ENCODE measurements around the gene ZNF844. TPM values are rescaled to one million over a fixed set of nuclear protein-coding genes. Genes with fewer than 3 reads are reported as not detected.
A peak's percentile ranks its signal among the peaks of the same experiment; 100 is the strongest.
"Not testable (repeated sequence)": the region's sequence is repeated elsewhere in the genome, so short reads cannot be mapped to it uniquely, and the experiment has no call there.

The ZNF844 gene
- total and polyA plus RNA-seq, 3 donors from 2014 or later, result 10.3 to 18.0 (median 15.7) TPM

DNA sequence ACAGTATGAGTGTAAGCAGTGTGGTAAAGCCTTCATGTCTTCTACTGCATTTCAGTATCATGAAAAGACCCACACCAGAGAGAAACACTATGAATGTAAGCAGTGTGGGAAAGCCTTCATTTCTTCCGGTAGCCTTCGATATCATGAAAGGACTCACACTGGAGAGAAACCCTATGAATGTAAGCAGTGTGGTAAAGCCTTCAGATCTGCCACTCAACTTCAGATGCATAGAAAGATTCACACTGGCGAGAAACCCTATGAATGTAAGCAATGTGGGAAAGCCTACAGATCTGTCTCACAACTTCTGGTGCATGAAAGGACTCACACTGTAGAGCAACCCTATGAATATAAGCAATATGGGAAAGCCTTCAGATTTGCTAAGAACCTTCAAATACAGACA is 12.8 kb downstream of the ZNF844 start:
- no peak overlapping the region for H3K27ac ChIP-seq
- TF ChIP-seq, protein P1, sequence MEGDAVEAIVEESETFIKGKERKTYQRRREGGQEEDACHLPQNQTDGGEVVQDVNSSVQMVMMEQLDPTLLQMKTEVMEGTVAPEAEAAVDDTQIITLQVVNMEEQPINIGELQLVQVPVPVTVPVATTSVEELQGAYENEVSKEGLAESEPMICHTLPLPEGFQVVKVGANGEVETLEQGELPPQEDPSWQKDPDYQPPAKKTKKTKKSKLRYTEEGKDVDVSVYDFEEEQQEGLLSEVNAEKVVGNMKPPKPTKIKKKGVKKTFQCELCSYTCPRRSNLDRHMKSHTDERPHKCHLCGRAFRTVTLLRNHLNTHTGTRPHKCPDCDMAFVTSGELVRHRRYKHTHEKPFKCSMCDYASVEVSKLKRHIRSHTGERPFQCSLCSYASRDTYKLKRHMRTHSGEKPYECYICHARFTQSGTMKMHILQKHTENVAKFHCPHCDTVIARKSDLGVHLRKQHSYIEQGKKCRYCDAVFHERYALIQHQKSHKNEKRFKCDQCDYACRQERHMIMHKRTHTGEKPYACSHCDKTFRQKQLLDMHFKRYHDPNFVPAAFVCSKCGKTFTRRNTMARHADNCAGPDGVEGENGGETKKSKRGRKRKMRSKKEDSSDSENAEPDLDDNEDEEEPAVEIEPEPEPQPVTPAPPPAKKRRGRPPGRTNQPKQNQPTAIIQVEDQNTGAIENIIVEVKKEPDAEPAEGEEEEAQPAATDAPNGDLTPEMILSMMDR (IDR thresholded peaks at IDR 0.05), result no peak
- TF ChIP-seq POLR2A (IDR thresholded peaks at IDR 0.05), result no peak
- no peaks in the 10 kb centered on the region for H3K4me1 ChIP-seq
- H3K36me3 ChIP-seq (ENCODE audit: low read depth, missing control alignments), result peaks cover 5% of the 10 kb centered on the region
- no peak overlapping the region for H3K4me3 ChIP-seq
- no peaks in the 10 kb centered on the region for H3K9me3 ChIP-seq
- no peak for DNase-seq
- WGBS, 2 donors, result 78 to 98% methylated on average over 3 of the region's 3 CpGs
- intact Hi-C loops (cut with DNase I; ENCODE audit: low total_unique reads), result no loop called here
- no peaks in the 10 kb centered on the region for H3K27me3 ChIP-seq

DNA sequence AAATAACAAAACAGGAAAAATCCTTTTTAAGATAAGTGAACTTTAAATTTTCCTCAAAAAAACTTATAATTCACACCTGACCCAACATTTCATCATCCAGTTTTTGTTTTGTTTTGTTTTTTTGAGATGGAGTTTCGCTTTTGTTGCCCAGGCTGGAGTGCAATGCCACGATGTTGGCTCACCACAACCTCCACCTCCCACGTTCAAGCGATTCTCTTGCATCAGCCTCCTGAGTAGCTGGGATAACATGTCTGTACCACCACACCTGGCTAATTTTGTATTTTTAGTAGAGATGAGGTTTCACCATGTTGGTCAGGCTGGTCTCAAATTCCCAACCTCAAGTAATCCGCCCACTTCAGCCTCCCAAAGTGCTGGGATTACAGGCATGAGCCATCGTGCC is 18.8 kb downstream of the ZNF844 start:
- H3K27me3 ChIP-seq; DNase-seq; H3K9me3 ChIP-seq; H3K4me3 ChIP-seq; H3K36me3 ChIP-seq (ENCODE audit: low read depth, missing control alignments); H3K4me1 ChIP-seq; intact Hi-C loops (cut with DNase I; ENCODE audit: low total_unique reads); H3K27ac ChIP-seq: not testable (repeated sequence)
- WGBS, 2 donors, result 91 to 94% methylated on average over 6 of the region's 6 CpGs

DNA sequence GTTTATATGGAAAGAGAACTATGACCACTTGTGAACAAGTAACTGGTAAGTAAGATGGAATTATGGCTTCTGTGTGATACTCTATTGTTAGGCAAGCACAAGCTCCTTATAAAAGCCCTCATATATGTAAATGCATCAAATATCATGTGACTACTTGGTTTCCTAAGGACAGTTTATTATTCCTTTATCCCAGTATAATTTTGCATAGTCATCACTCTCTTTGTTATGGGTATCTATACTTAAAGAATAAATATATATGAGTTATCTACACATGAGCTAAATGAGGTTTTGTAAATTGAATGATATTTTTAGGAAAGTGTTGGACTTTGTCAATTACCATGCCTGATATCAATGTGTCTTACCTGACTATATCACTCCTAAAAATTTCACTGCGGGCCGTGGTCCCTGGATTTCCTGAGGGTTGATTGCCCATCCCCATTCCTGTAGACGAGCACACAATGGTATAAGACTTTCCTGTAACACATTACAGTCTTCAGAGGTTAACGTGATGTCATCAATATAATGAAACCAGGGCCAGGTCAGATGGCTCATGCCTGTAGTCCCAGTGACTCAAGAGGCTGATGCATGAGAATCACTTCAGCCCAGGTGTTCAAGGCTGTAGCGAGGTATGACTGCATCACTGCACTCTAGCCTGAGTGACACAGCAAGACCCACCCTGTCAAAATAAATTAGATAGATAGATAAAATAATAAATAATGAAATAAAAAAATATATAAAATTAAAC is 20.7 kb downstream of the ZNF844 start:
- intact Hi-C loops (cut with DNase I; ENCODE audit: low total_unique reads), result no loop called here
- Histone ChIP-seq H3K4me3 (no peak overlapping the region), H3K36me3 (ENCODE audit: low read depth, missing control alignments) (no peaks in the 10 kb centered on the region), H3K9me3 (no peaks in the 10 kb centered on the region), H3K4me1 (no peaks in the 10 kb centered on the region), H3K27ac (no peak overlapping the region), H3K27me3 (no peaks in the 10 kb centered on the region)
- DNase-seq, result no peak
- TF ChIP-seq POLR2A (IDR thresholded peaks at IDR 0.05), result no peak
- TF ChIP-seq, protein P1 (IDR thresholded peaks at IDR 0.05), result no peak
- 94 to 96% methylated on average over 5 of the region's 5 CpGs for WGBS, 2 donors

DNA sequence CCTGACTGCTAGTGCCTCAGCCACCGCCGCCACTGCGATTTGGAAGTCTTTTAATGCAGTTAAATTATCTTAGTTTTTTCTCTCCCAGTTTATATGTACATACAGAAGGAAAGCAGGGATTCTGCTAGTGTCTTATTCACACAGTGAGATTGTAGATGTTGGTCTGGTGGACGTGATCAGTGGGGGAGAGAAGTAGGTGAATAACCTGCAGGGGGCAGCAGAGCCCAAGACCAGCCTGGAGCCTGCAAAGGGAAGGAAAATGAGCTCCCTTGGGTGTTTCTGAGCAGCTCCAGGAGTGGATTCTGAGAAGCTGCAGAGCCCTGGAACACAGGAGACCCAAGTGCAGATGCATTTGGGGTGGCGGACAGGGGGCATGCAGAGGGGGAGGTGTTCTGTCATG is 26.3 kb downstream of the ZNF844 start:
- Histone ChIP-seq H3K27ac (no peak overlapping the region), H3K27me3 (no peaks in the 10 kb centered on the region), H3K36me3 (ENCODE audit: low read depth, missing control alignments) (no peaks in the 10 kb centered on the region), H3K4me1 (no peaks in the 10 kb centered on the region), H3K4me3 (no peak overlapping the region), H3K9me3 (no peaks in the 10 kb centered on the region)
- peak; percentile 77 for DNase-seq
- WGBS, 2 donors, result 55 to 57% methylated on average over 5 of the region's 5 CpGs
- intact Hi-C loops (cut with DNase I; ENCODE audit: low total_unique reads), result no loop called here
- TF ChIP-seq, protein P1 (IDR thresholded peaks at IDR 0.05), result peak; percentile 14 to 57 (median 46)
- no peak for TF ChIP-seq POLR2A (IDR thresholded peaks at IDR 0.05)

DNA sequence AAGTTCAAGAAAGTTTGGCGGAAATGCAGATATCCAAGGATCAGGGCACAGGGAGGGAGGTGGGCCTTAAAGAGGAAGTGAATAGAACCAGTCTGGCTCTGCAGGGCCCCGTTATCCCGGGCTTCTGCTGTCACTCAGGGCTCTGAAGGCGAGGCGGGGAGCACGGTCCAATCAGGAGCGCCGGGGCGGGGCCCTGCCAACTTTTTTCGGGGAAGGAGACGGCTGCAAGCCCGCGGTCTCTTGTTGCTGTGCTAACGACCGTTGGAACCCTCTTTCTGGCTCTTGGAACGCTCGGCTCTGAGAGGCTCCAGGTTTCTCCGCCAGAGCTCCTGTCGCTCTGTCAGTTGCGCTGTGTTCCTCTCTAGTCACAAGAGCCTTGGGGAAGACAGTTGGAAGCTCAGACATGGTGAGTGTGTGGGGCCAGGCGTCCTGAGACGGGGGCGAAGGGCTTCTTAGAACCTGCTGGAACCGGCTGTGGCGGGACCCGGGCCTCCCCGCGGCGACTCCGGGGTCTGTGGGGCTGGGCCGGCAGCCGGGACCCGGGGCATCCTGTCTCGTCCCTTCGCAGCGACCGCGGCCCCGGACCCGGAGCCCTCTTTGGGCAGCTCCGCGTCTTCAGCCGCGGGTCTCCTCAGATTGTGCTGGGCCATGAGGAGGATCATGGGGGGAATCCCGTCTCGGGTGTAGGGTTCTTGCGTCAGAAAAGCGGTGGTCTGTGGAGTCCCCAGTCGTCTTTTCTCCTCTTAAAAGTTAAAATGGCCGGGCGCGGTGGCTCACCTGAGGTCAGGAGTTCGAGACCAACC is 27.7 kb downstream of the ZNF844 start:
- no peaks in the 10 kb centered on the region for H3K9me3 ChIP-seq
- intact Hi-C loops (cut with DNase I; ENCODE audit: low total_unique reads), result no loop called here
- H3K4me3 ChIP-seq, result peak overlapping the region; percentile 55 to 78
- H3K4me1 ChIP-seq, result no peaks in the 10 kb centered on the region
- TF ChIP-seq, protein P1 (IDR thresholded peaks at IDR 0.05), result no peak
- TF ChIP-seq POLR2A (IDR thresholded peaks at IDR 0.05), result no peak
- H3K27ac ChIP-seq, result peak overlapping the region; percentile 78 to 84
- H3K27me3 ChIP-seq, result no peaks in the 10 kb centered on the region
- WGBS, 2 donors, result 2 to 3% methylated on average over 40 to 53 of the region's 53 CpGs
- H3K36me3 ChIP-seq (ENCODE audit: low read depth, missing control alignments), result no peaks in the 10 kb centered on the region
- DNase-seq, result peak; percentile 93

Measured in testis (tissue), 3 donors.